Ovary (tissue), 3 donors: ENCODE measurements around the gene PASD1.

ENCODE experiments used
- EP300 ChIP-seq: sonication (generic); formaldehyde crosslinking; IDR thresholded peaks from one replicate; pipeline ENCODE4 v1.6.1; 2017; ENCODE audit warnings: antibody characterized with exemption
- POLR2A ChIP-seq: fragments of 450-650 bp; IDR thresholded peaks from one replicate; pipeline ENCODE4 v1.6.1; 2017; ENCODE audit warnings: antibody characterized with exemption, mild to moderate bottlenecking, moderate library complexity
- TF ChIP-seq, protein P1 (sequence below), 3 donors: fragments of 450-650 bp in 2 of 3; fragments of 200-600 bp in 1 of 3; IDR thresholded peaks; one replicate each; pipeline versions ENCODE4 v1.5.1 to v1.8.0; 2016 to 2022; ENCODE audit warnings: antibody characterized with exemption in 3 of 3, mild to moderate bottlenecking in 1 of 3
- donor health status: DM: no; HTN: no; CAD: no.

DNA sequence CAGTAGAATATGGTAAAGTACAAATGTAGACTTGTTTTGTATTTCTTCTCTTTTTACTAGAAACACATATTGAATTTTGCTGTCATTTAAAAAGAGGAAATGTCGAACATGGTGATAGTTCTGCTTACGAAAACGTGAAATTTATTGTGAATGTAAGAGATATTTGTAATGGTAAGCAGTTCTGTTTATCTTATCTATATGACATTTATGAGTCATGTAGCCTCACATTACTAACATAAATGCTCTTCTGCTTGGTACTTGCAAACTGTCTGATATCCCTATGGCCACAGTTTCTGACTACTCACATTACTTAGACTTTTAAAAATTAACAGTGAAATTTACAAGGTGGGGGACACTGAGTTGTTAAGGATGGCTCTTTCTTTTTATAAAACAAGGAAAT is 57.9 kb downstream of the PASD1 start:
- TF ChIP-seq POLR2A (no peak), EP300 (no peak)
- TF ChIP-seq, protein P1, sequence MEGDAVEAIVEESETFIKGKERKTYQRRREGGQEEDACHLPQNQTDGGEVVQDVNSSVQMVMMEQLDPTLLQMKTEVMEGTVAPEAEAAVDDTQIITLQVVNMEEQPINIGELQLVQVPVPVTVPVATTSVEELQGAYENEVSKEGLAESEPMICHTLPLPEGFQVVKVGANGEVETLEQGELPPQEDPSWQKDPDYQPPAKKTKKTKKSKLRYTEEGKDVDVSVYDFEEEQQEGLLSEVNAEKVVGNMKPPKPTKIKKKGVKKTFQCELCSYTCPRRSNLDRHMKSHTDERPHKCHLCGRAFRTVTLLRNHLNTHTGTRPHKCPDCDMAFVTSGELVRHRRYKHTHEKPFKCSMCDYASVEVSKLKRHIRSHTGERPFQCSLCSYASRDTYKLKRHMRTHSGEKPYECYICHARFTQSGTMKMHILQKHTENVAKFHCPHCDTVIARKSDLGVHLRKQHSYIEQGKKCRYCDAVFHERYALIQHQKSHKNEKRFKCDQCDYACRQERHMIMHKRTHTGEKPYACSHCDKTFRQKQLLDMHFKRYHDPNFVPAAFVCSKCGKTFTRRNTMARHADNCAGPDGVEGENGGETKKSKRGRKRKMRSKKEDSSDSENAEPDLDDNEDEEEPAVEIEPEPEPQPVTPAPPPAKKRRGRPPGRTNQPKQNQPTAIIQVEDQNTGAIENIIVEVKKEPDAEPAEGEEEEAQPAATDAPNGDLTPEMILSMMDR (IDR thresholded peaks at IDR 0.05), result no peak
